GM12878 (cell line): ENCODE data around the gene PRSS2. TPM values are rescaled to one million over a fixed set of nuclear protein-coding genes. Genes with fewer than 3 reads are reported as not detected.

Source experiments
- ATAC-seq: fragments of 200-7000 bp; cut with Tn5 transposase; 3 replicates; pipeline ENCODE4 v1.9.1; 2020; ENCODE audit warnings: mild to moderate bottlenecking, moderate library complexity
- BruUV-seq: library from RNA; stranded (reverse); fragments of 400-500 nt; replicated peaks from 2 replicates; lab custom pipeline; 2021; lab: Mats Ljungman, UMichigan
- CTCF ChIA-PET: fragments of 300-600 bp; sonication (Branson Sonifier 250); formaldehyde crosslinking; extraction: SDS; loops from one replicate; lab custom pipeline; 2021; ENCODE audit warnings: inconsistent platforms; lab: Yijun Ruan, JAX
- POLR2A ChIA-PET: fragments of 350-600 bp; formaldehyde crosslinking; extraction: SDS; loops from one replicate; lab custom pipeline; 2021; ENCODE audit warnings: inconsistent platforms; lab: Charles Lee
- RAD21 ChIA-PET: fragments of 300-600 bp; sonication (Branson Sonifier 250); formaldehyde crosslinking; loops from one replicate; lab custom pipeline; 2023; ENCODE audit warnings: antibody characterized with exemption; ENCODE audit not compliant: unreplicated experiment; lab: Charles Lee
- SMC1A ChIA-PET: fragments of 300-600 bp; sonication (Branson Sonifier 250); formaldehyde crosslinking; loops from one replicate; lab custom pipeline; 2023; ENCODE audit not compliant: unreplicated experiment, uncharacterized antibody; lab: Charles Lee
- DNase-seq: peaks from one replicate; pipeline ENCODE4 v3.0.0-alpha.2; 2011; ENCODE audit warnings: low read depth, low spot score
- FAIRE-seq: peaks from 3 replicates; lab custom pipeline; 2011; peaks lifted over from hg19 to GRCh38; lab: Jason Lieb, UNC
- H2AFZ ChIP-seq: 2 replicates; pipeline ENCODE4 v1.6.0; 2011; ENCODE audit warnings: low read depth, low read length, control low read depth; ENCODE audit not compliant: control insufficient read depth
- H3K27ac ChIP-seq: 2 replicates; pipeline ENCODE4 v1.5.1; 2011; ENCODE audit warnings: control low read depth; ENCODE audit not compliant: control insufficient read depth, insufficient read depth
- H3K27me3 ChIP-seq, 2 experiments: replicated peaks in 1 of 2; 2 replicates each; pipeline versions ENCODE4 v1.6.0 to v1.6.1; 2011; ENCODE audit warnings: low read length in 1 of 2; ENCODE audit not compliant: control insufficient read depth in 2 of 2, insufficient read depth in 2 of 2
- H3K36me3 ChIP-seq, 2 experiments: 2 replicates each; pipeline ENCODE4 v1.5.1; 2011; ENCODE audit warnings: low read length in 1 of 2; ENCODE audit not compliant: control insufficient read depth in 2 of 2, insufficient read depth in 2 of 2
- H3K4me1 ChIP-seq: 2 replicates; pipeline ENCODE4 v1.6.1; 2011; ENCODE audit warnings: mild to moderate bottlenecking, low read length, moderate library complexity, mixed read lengths; ENCODE audit not compliant: control insufficient read depth, insufficient read depth
- H3K4me2 ChIP-seq: 2 replicates; pipeline ENCODE4 v1.6.0; 2011; ENCODE audit warnings: control low read depth; ENCODE audit not compliant: control insufficient read depth, insufficient read depth
- H3K4me3 ChIP-seq: fragments of 200-600 bp; sonication (generic); 2 replicates; pipeline ENCODE4 v1.5.1; 2016
- H3K79me2 ChIP-seq: 2 replicates; pipeline ENCODE4 v1.6.0; 2011; ENCODE audit warnings: low read length; ENCODE audit not compliant: control insufficient read depth, insufficient read depth
- H3K9ac ChIP-seq: 2 replicates; pipeline ENCODE4 v1.8.0; 2011; ENCODE audit warnings: low read length, control low read depth, mixed read lengths; ENCODE audit not compliant: control insufficient read depth, insufficient read depth
- H3K9me3 ChIP-seq: replicated peaks from 3 replicates; pipeline ENCODE4 v1.5.1; 2011; ENCODE audit warnings: mild to moderate bottlenecking, low read length; ENCODE audit not compliant: control insufficient read depth, insufficient read depth
- H4K20me1 ChIP-seq: 2 replicates; pipeline ENCODE4 v1.6.0; 2011; ENCODE audit not compliant: control insufficient read depth, insufficient read depth
- EED ChIP-seq: sonication (generic); IDR thresholded peaks from 2 replicates; pipeline ENCODE4 v1.6.1; 2016; ENCODE audit warnings: antibody characterized with exemption, low read depth
- JUNB ChIP-seq: IDR thresholded peaks from 2 replicates; pipeline ENCODE4 v1.6.1; 2016; ENCODE audit warnings: antibody characterized with exemption, mild to moderate bottlenecking
- NFYB ChIP-seq: IDR thresholded peaks from 2 replicates; pipeline ENCODE4 v1.6.1; 2011; ENCODE audit warnings: low read depth, mild to moderate bottlenecking, low read length, improper control_type of control experiment, moderate library complexity; ENCODE audit not compliant: insufficient read depth
- NR2C2 ChIP-seq: IDR thresholded peaks from 2 replicates; pipeline ENCODE4 v1.6.1; 2011; ENCODE audit warnings: borderline replicate concordance, low read depth; ENCODE audit not compliant: control insufficient read depth, insufficient read length
- SMC3 ChIP-seq: IDR thresholded peaks from 2 replicates; pipeline ENCODE4 v1.6.1; 2011; ENCODE audit warnings: low read length, improper control_type of control experiment, borderline replicate concordance
- SREBF2 ChIP-seq: IDR thresholded peaks from 2 replicates; pipeline ENCODE4 v1.6.1; 2012; ENCODE audit warnings: mild to moderate bottlenecking, low read length
- TAF1 ChIP-seq: IDR thresholded peaks from 2 replicates; pipeline ENCODE4 v1.6.1; 2011; ENCODE audit warnings: mild to moderate bottlenecking, low read depth, low read length, borderline replicate concordance
- YBX1 ChIP-seq: fragments of 450-650 bp; IDR thresholded peaks from 2 replicates; pipeline ENCODE4 v1.6.1; 2016; ENCODE audit warnings: antibody characterized with exemption
- ZNF384 ChIP-seq: IDR thresholded peaks from 2 replicates; pipeline ENCODE4 v1.6.1; 2012; ENCODE audit warnings: low read depth, mild to moderate bottlenecking, low read length, improper control_type of control experiment, borderline replicate concordance
- WGBS: methylation state at CpG from one replicate; pipeline ENCODE4 v1.1.6; 2016; ENCODE audit warnings: low lambda C conversion rate; ENCODE audit not compliant: insufficient replicate concordance, insufficient coverage; ENCODE audit errors: missing lambda C conversion rate; 5-methylcytosine and 5-hydroxymethylcytosine counted together
- in situ Hi-C: fragments of 300-500 bp; cut with MboI; formaldehyde crosslinking; loops from 9 replicates; pipeline ENCODE4 v1.14.3; 2018; ENCODE audit warnings: mixed read lengths
- intact Hi-C: fragments of 100-400 bp; cut with micrococcal nuclease; formaldehyde crosslinking; loops from one replicate; pipeline ENCODE4 v1.14.2; 2022; ENCODE audit not compliant: unreplicated experiment
- polyA plus RNA-seq, 11 experiments: library from polyadenylated mRNA; depleted of rRNA in 4 of 11; unstranded in 6 of 11; stranded (reverse) in 5 of 11; fragments of >200 nt; fragmentation: Nextera tagmentation in 4 of 11; fragmentation: Illumina TruSeq in 1 of 11; extraction: Ambion mirVana in 4 of 11; extraction: Trizol in 1 of 11; gene quantifications; 1 replicate in 1 of 11; 2 replicates in 10 of 11; pipeline versions ENCODE4 v1.2.1 to v1.2.3, GENCODE V29; 2011 to 2016; ENCODE audit warnings: inconsistent platforms in 2 of 11, missing spikeins in 2 of 11, low read depth in 1 of 11
- total RNA-seq, 4 experiments: library from RNA; depleted of rRNA in 3 of 4; stranded (reverse); fragments of >200 nt in 3 of 4; fragmentation: Illumina TruSeq in 1 of 4; extraction: Trizol in 1 of 4; gene quantifications; 2 replicates each; pipeline versions ENCODE4 v1.2.1 to v1.2.3, GENCODE V29; 2013 to 2021
- TF ChIP-seq, protein P1 (sequence below): fragments of 450-650 bp; IDR thresholded peaks from 2 replicates; pipeline ENCODE4 v1.6.1; 2018; ENCODE audit warnings: borderline replicate concordance, mild to moderate bottlenecking; ENCODE audit not compliant: partially characterized antibody
- TF ChIP-seq, protein P2 (sequence below): IDR thresholded peaks from 2 replicates; pipeline ENCODE4 v1.6.1; 2011; ENCODE audit warnings: low read depth, low read length, improper control_type of control experiment, borderline replicate concordance
- TF ChIP-seq, protein P3 (sequence below): fragments of 450-650 bp; IDR thresholded peaks from 2 replicates; pipeline ENCODE4 v1.6.1; 2017; ENCODE audit warnings: mild to moderate bottlenecking
- TF ChIP-seq, protein P4 (sequence below): fragments of 450-650 bp; formaldehyde crosslinking; IDR thresholded peaks from 2 replicates; pipeline ENCODE4 v1.5.0; 2022; ENCODE audit warnings: mild to moderate bottlenecking, missing genetic modification characterization

PRSS2 gene
- total and polyA plus RNA-seq, 10 of the 15 experiments (the other 5 are each of a cell fraction or from before 2014, with no cell fraction given), result 0.21 to 28.8 (median 0.41) TPM; not detected in 7

DNA sequence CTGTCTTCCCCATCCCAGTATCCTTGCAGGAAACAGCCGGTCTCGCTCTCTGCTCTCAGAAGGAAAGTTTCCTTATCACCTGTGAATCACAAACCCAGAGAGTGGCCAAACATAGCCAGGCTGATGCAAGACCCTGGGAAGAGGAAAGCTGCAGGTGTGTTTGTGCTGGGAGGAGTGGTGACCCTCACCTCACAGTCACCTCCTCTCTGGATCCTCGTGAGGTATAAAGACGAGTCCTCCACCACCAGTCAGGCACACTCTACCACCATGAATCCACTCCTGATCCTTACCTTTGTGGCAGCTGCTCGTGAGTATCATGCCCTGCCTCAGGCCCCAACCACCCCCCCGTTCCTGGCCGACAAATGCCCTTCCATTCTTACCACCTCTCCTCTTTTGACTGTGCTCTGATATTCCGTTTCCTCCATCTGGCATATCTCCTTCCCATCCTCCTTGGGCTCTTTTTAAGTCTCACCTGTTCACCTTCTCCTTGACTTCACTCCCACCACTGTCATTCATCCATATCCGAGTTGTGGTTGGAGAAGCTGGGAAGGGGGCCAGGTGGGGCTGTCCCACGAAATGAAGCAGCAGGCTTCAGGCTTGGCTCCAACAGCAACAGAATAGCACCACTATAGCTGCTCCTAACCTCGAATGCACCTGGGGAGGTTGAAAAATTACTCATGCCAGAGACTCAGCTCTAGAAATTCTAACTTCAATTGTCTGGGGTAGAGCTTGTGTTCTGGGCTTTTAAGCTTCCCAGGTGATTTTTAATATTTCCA lies 21.4 kb upstream of the PRSS2 start, which contains the start of gene PRSS1:
TSS of gene PRSS1 (plus strand) at position 255 of the 776 bp plus-strand sequence. CDS start at position 268, 13 bp downstream.
- DNase-seq (no peak), ATAC-seq (no peak), FAIRE-seq (no peak)
- BruUV-seq, result no TSS peak
- in situ Hi-C loops, result no loop called here
- Histone ChIP-seq H3K36me3 (no peaks in the 10 kb centered on the region), H3K4me1 (no peaks in the 10 kb centered on the region), H3K4me2 (no peak within 1 kb of the TSS), H3K4me3 (no peak within 1 kb of the TSS), H3K27me3 (peaks cover 1 to 9% of the 10 kb centered on the region in 2 experiments; a peak in 1 of 4 replicates), H4K20me1 (no peaks in the 10 kb centered on the region), H3K9ac (no peak within 1 kb of the TSS), H3K79me2 (no peaks in the 10 kb centered on the region), H3K27ac (no peak within 1 kb of the TSS), H3K9me3 (no peaks in the 10 kb centered on the region), H2AFZ (no peak within 1 kb of the TSS)
- SMC1A ChIA-PET, result interaction anchor here (1.5 to 1.7 kb wide), 3 partner anchors 12 to 33 kb away, joined by 3 to 6 read pairs (median 4); no protein-coding TSS in a partner anchor
- intact Hi-C loops, result no loop called here
- POLR2A ChIA-PET, result interaction anchor here (0.7 kb wide), 1 partner anchor 10 kb away, joined by 3 read pairs; no protein-coding TSS in a partner anchor
- CTCF ChIA-PET, result interaction anchor here (1.2 to 1.9 kb wide), 3 partner anchors 22 to 35 kb away, joined by 3 to 6 read pairs (median 4); partner anchors contain the start of gene PRSS2
- 15% methylated on average over 11 of the region's 11 CpGs for WGBS
- RAD21 ChIA-PET, result interaction anchor here (0.8 kb wide), 1 partner anchor 22 kb away, joined by 3 read pairs; the partner anchor contains the start of gene PRSS2
- TF ChIP-seq NR2C2 (no peak), NFYB (no peak), ZNF384 (no peak), TAF1 (no peak), YBX1 (no peak), SREBF2 (no peak), SMC3 (no peak), JUNB (no peak), EED (no peak)
- TF ChIP-seq, protein P1, sequence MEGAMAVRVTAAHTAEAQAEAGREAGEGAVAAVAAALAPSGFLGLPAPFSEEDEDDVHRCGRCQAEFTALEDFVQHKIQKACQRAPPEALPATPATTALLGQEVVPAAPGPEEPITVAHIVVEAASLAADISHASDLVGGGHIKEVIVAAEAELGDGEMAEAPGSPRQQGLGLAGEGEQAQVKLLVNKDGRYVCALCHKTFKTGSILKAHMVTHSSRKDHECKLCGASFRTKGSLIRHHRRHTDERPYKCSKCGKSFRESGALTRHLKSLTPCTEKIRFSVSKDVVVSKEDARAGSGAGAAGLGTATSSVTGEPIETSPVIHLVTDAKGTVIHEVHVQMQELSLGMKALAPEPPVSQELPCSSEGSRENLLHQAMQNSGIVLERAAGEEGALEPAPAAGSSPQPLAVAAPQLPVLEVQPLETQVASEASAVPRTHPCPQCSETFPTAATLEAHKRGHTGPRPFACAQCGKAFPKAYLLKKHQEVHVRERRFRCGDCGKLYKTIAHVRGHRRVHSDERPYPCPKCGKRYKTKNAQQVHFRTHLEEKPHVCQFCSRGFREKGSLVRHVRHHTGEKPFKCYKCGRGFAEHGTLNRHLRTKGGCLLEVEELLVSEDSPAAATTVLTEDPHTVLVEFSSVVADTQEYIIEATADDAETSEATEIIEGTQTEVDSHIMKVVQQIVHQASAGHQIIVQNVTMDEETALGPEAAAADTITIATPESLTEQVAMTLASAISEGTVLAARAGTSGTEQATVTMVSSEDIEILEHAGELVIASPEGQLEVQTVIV, result no peak
- TF ChIP-seq, protein P2, sequence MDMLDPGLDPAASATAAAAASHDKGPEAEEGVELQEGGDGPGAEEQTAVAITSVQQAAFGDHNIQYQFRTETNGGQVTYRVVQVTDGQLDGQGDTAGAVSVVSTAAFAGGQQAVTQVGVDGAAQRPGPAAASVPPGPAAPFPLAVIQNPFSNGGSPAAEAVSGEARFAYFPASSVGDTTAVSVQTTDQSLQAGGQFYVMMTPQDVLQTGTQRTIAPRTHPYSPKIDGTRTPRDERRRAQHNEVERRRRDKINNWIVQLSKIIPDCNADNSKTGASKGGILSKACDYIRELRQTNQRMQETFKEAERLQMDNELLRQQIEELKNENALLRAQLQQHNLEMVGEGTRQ, result no peak
- TF ChIP-seq, protein P3, sequence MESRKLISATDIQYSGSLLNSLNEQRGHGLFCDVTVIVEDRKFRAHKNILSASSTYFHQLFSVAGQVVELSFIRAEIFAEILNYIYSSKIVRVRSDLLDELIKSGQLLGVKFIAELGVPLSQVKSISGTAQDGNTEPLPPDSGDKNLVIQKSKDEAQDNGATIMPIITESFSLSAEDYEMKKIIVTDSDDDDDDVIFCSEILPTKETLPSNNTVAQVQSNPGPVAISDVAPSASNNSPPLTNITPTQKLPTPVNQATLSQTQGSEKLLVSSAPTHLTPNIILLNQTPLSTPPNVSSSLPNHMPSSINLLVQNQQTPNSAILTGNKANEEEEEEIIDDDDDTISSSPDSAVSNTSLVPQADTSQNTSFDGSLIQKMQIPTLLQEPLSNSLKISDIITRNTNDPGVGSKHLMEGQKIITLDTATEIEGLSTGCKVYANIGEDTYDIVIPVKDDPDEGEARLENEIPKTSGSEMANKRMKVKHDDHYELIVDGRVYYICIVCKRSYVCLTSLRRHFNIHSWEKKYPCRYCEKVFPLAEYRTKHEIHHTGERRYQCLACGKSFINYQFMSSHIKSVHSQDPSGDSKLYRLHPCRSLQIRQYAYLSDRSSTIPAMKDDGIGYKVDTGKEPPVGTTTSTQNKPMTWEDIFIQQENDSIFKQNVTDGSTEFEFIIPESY, result no peak
- TF ChIP-seq, protein P4, sequence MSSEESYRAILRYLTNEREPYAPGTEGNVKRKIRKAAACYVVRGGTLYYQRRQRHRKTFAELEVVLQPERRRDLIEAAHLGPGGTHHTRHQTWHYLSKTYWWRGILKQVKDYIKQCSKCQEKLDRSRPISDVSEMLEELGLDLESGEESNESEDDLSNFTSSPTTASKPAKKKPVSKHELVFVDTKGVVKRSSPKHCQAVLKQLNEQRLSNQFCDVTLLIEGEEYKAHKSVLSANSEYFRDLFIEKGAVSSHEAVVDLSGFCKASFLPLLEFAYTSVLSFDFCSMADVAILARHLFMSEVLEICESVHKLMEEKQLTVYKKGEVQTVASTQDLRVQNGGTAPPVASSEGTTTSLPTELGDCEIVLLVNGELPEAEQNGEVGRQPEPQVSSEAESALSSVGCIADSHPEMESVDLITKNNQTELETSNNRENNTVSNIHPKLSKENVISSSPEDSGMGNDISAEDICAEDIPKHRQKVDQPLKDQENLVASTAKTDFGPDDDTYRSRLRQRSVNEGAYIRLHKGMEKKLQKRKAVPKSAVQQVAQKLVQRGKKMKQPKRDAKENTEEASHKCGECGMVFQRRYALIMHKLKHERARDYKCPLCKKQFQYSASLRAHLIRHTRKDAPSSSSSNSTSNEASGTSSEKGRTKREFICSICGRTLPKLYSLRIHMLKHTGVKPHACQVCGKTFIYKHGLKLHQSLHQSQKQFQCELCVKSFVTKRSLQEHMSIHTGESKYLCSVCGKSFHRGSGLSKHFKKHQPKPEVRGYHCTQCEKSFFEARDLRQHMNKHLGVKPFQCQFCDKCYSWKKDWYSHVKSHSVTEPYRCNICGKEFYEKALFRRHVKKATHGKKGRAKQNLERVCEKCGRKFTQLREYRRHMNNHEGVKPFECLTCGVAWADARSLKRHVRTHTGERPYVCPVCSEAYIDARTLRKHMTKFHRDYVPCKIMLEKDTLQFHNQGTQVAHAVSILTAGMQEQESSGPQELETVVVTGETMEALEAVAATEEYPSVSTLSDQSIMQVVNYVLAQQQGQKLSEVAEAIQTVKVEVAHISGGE (CRISPR knock-in tag), result no peak
